H9 (cell line): ENCODE results near the gene EBPL. TPM values are rescaled to one million over a fixed set of nuclear protein-coding genes. Genes with fewer than 3 reads are reported as not detected.
A peak's percentile ranks its signal among the peaks of the same experiment; 100 is the strongest.

Experiments
- DNase-seq: peaks from one replicate; pipeline ENCODE4 v3.0.0-alpha.2; 2017
- H2AFZ ChIP-seq: one replicate; pipeline ENCODE4 v1.6.1; 2013; ENCODE audit warnings: mild to moderate bottlenecking, low read length, control low read depth, moderate library complexity
- H2AK5ac ChIP-seq: 2 replicates; pipeline ENCODE4 v1.6.1; 2013; ENCODE audit warnings: low read length, control low read depth, mixed read lengths; ENCODE audit not compliant: insufficient read length
- H2BK120ac ChIP-seq: one replicate; pipeline ENCODE4 v1.6.1; 2013; ENCODE audit warnings: low read depth, mild to moderate bottlenecking, low read length, control low read depth, inconsistent platforms; ENCODE audit not compliant: poor library complexity, severe bottlenecking
- H2BK12ac ChIP-seq: 2 replicates; pipeline ENCODE4 v1.6.1; 2013; ENCODE audit warnings: low read length, control low read depth, mixed read lengths, low read depth; ENCODE audit not compliant: insufficient read length
- H2BK15ac ChIP-seq: 2 replicates; pipeline ENCODE4 v1.6.1; 2013; ENCODE audit warnings: low read depth, low read length, control low read depth
- H2BK20ac ChIP-seq: one replicate; pipeline ENCODE4 v1.6.1; 2013; ENCODE audit warnings: low read depth, mild to moderate bottlenecking, low read length, control low read depth, inconsistent platforms; ENCODE audit not compliant: poor library complexity, severe bottlenecking
- H2BK5ac ChIP-seq: 2 replicates; pipeline ENCODE4 v1.6.1; 2013; ENCODE audit warnings: low read length, control low read depth, mixed read lengths; ENCODE audit not compliant: insufficient read length
- H3K14ac ChIP-seq: 2 replicates; pipeline ENCODE4 v1.6.1; 2013; ENCODE audit warnings: low read length, control low read depth; ENCODE audit not compliant: insufficient read depth
- H3K18ac ChIP-seq: 2 replicates; pipeline ENCODE4 v1.6.1; 2013; ENCODE audit warnings: low read depth, mild to moderate bottlenecking, mixed read lengths, low read length, control low read depth; ENCODE audit not compliant: insufficient read length
- H3K23ac ChIP-seq: 2 replicates; pipeline ENCODE4 v1.6.1; 2013; ENCODE audit warnings: low read length, control low read depth, mixed read lengths, low read depth; ENCODE audit not compliant: insufficient read length
- H3K23me2 ChIP-seq: 2 replicates; pipeline ENCODE4 v1.6.1; 2013; ENCODE audit warnings: low read depth, mild to moderate bottlenecking, mixed read lengths, low read length, control low read depth; ENCODE audit not compliant: insufficient read length, poor library complexity, severe bottlenecking
- H3K27ac ChIP-seq: 2 replicates; pipeline ENCODE4 v1.5.1; 2013; ENCODE audit warnings: low read length, control low read depth, mixed read lengths, low read depth; ENCODE audit not compliant: insufficient read length
- H3K27me3 ChIP-seq: 2 replicates; pipeline ENCODE4 v1.6.1; 2013; ENCODE audit warnings: low read length, control low read depth, inconsistent platforms; ENCODE audit not compliant: insufficient read depth
- H3K4ac ChIP-seq: 2 replicates; pipeline ENCODE4 v1.6.1; 2013; ENCODE audit warnings: low read depth, mild to moderate bottlenecking, control low read depth, inconsistent platforms, low read length, moderate library complexity
- H3K4me1 ChIP-seq: 2 replicates; pipeline ENCODE4 v1.6.1; 2013; ENCODE audit warnings: low read length, control low read depth, inconsistent platforms; ENCODE audit not compliant: insufficient read depth
- H3K4me2 ChIP-seq: 2 replicates; pipeline ENCODE4 v1.6.1; 2013; ENCODE audit warnings: low read length, control low read depth, mixed read lengths; ENCODE audit not compliant: insufficient read length, insufficient read depth
- H3K56ac ChIP-seq: 2 replicates; pipeline ENCODE4 v1.6.1; 2013; ENCODE audit warnings: low read depth, mild to moderate bottlenecking, mixed read lengths, low read length, control low read depth; ENCODE audit not compliant: insufficient read length
- H3K79me1 ChIP-seq: 2 replicates; pipeline ENCODE4 v1.6.1; 2013; ENCODE audit warnings: low read depth, mild to moderate bottlenecking, moderate library complexity, low read length, control low read depth, inconsistent platforms; ENCODE audit not compliant: insufficient read depth, poor library complexity, severe bottlenecking
- H3K79me2 ChIP-seq: 2 replicates; pipeline ENCODE4 v1.6.1; 2013; ENCODE audit warnings: low read length, control low read depth, inconsistent platforms; ENCODE audit not compliant: insufficient read depth
- H3K9ac ChIP-seq: 2 replicates; pipeline ENCODE4 v1.6.1; 2013; ENCODE audit warnings: low read length, control low read depth, mixed read lengths; ENCODE audit not compliant: insufficient read length; ENCODE audit errors: extremely low read depth
- H3K9me3 ChIP-seq: one replicate; pipeline ENCODE4 v1.6.1; 2013; ENCODE audit warnings: low read depth, low read length, inconsistent platforms; ENCODE audit not compliant: control insufficient read depth
- H3T11ph ChIP-seq: one replicate; pipeline ENCODE4 v1.6.1; 2013; ENCODE audit warnings: mild to moderate bottlenecking, low read length, control low read depth, inconsistent platforms
- H4K20me1 ChIP-seq: one replicate; pipeline ENCODE4 v1.6.1; 2013; ENCODE audit not compliant: control insufficient read depth, insufficient read length, insufficient read depth
- H4K5ac ChIP-seq: 2 replicates; pipeline ENCODE4 v1.6.1; 2013; ENCODE audit warnings: low read depth, mild to moderate bottlenecking, mixed read lengths, low read length, control low read depth; ENCODE audit not compliant: insufficient read length
- H4K8ac ChIP-seq: replicated peaks from 2 replicates; pipeline ENCODE4 v1.6.1; 2013; ENCODE audit warnings: low read length, control low read depth, mixed read lengths, low read depth; ENCODE audit not compliant: insufficient read length
- H4K91ac ChIP-seq: 2 replicates; pipeline ENCODE4 v1.6.1; 2013; ENCODE audit warnings: low read depth, mild to moderate bottlenecking, moderate library complexity, mixed read lengths, low read length, control low read depth; ENCODE audit not compliant: insufficient read length
- H3K27ac Mint-ChIP-seq, 3 experiments: 2 replicates in 2 of 3; 3 replicates in 1 of 3; pipeline ENCODE4 v1.8.0; 2020 to 2021; ENCODE audit warnings: mixed read lengths in 3 of 3, mild to moderate bottlenecking in 1 of 3, moderate library complexity in 1 of 3
- H3K27me3 Mint-ChIP-seq: 2 replicates; pipeline ENCODE4 v1.8.0; 2021; ENCODE audit warnings: low read depth, mild to moderate bottlenecking, moderate library complexity, mixed read lengths
- H3K36me3 Mint-ChIP-seq, 3 experiments: 2 replicates in 2 of 3; 3 replicates in 1 of 3; pipeline ENCODE4 v1.8.0; 2020 to 2021; ENCODE audit warnings: low read depth in 3 of 3, mixed read lengths in 3 of 3; ENCODE audit not compliant: insufficient read depth in 1 of 3
- H3K4me1 Mint-ChIP-seq, 2 experiments: 2 replicates each; pipeline ENCODE4 v1.8.0; 2020; ENCODE audit warnings: mixed read lengths in 2 of 2
- H3K4me3 Mint-ChIP-seq, 2 experiments: 2 replicates in 1 of 2; 3 replicates in 1 of 2; pipeline ENCODE4 v1.8.0; 2020 to 2021; ENCODE audit warnings: mild to moderate bottlenecking in 2 of 2, mixed read lengths in 2 of 2, moderate library complexity in 1 of 2
- H3K9me3 Mint-ChIP-seq, 2 experiments: 2 replicates in 1 of 2; 3 replicates in 1 of 2; pipeline ENCODE4 v1.8.0; 2020; ENCODE audit warnings: mild to moderate bottlenecking in 2 of 2, mixed read lengths in 2 of 2, moderate library complexity in 1 of 2
- CTCF ChIP-seq: fragments of 200-600 bp; sonication (generic); conservative IDR thresholded peaks from 3 replicates; pipeline ENCODE4 v1.8.0; 2021; ENCODE audit warnings: antibody characterized with exemption, mild to moderate bottlenecking
- WGBS: extraction: QIAGEN DNeasy Blood & Tissue Kit; methylation state at CpG from one replicate; pipeline ENCODE4 v1.1.7; 2013; ENCODE audit warnings: missing lambda C conversion rate, low lambda C conversion rate, mixed read lengths; ENCODE audit not compliant: insufficient read length; ENCODE audit errors: extremely low coverage; 5-methylcytosine and 5-hydroxymethylcytosine counted together
- long read RNA-seq: library from polyadenylated mRNA; unstranded; transcript quantifications from one replicate; pipeline ENCODE4 v2.0.0, GENCODE V29; 2020
- total RNA-seq: library from RNA; stranded (reverse); gene quantifications from 2 replicates; pipeline ENCODE4 v1.2.1, GENCODE V29; 2021

EBPL gene
- total RNA-seq, result 65.9 and 70.1 TPM in 2 replicates
- long read RNA-seq, partial matches to known transcripts, result 0 of 3 reads
- long read RNA-seq, other reads (novel, unspliced or antisense), result 0 of 3 reads

GRCh38 chr13:49690995-49691784, at the start of gene EBPL:
Gene EBPL, minus strand, starts transcription at chr13:49691486. Its CDS starts 62 bp downstream, at chr13:49691424.
- Histone ChIP-seq H3K4ac (no peak within 1 kb of the TSS), H3K4me2 (peak within 1 kb of the TSS; percentile 97), H3K9ac (peak within 1 kb of the TSS; percentile 82), H2AFZ (peak within 1 kb of the TSS; percentile 53), H3K27ac (no peak within 1 kb of the TSS), H2BK12ac (no peak within 1 kb of the TSS), H3K23me2 (no peaks in the 10 kb centered on the region), H4K8ac (no peak within 1 kb of the TSS), H3K79me1 (no peaks in the 10 kb centered on the region), H3K79me2 (peaks cover 10% of the 10 kb centered on the region; the same call in 1 of the 2 replicates), H3K18ac (peak within 1 kb of the TSS; percentile 65), H2BK5ac (no peak within 1 kb of the TSS), H3K56ac (no peak within 1 kb of the TSS), H3K9me3 (no peaks in the 10 kb centered on the region), H3K27me3 (no peaks in the 10 kb centered on the region), H3K14ac (peak within 1 kb of the TSS; percentile 50; the same call in 1 of the 2 replicates), H2BK120ac (no peak within 1 kb of the TSS), H4K91ac (no peak within 1 kb of the TSS), H3K23ac (no peak within 1 kb of the TSS), H3K4me1 (peaks cover 3% of the 10 kb centered on the region; the same call in 1 of the 2 replicates), H2AK5ac (no peak within 1 kb of the TSS), H4K20me1 (no peaks in the 10 kb centered on the region), H2BK15ac (no peak within 1 kb of the TSS), H4K5ac (no peak within 1 kb of the TSS), H3T11ph (no peak within 1 kb of the TSS), H2BK20ac (no peak within 1 kb of the TSS)
- Mint-ChIP-seq H3K4me3 (peak within 1 kb of the TSS; percentile 89 to 94), H3K27me3 (no peaks in the 10 kb centered on the region; the same call in 1 of the 2 replicates), H3K36me3 (peaks cover 16 to 19% (median 18%) of the 10 kb centered on the region in 3 experiments; a peak in 6 of 7 replicates), H3K27ac (peak within 1 kb of the TSS; percentile 86 to 94 (median 93); a peak in 6 of 7 replicates), H3K9me3 (no peaks in the 10 kb centered on the region; a peak in 1 of 5 replicates), H3K4me1 (peaks cover 18 to 26% of the 10 kb centered on the region in 2 experiments)
- no CpG with 5 or more reads among the region's 67 CpGs for WGBS
- peak; percentile 96 for DNase-seq
- TF ChIP-seq CTCF, result no peak
